Duodenal mucosa (tissue), 2 donors: ENCODE measurements around the gene SDK1.

Experiments
- H3K27ac ChIP-seq: one replicate; pipeline ENCODE4 v1.7.0; 2013; ENCODE audit warnings: low read depth, low read length
- H3K27me3 ChIP-seq, 2 donors: one replicate each; pipeline ENCODE4 v1.7.0; 2013; ENCODE audit warnings: low read length in 2 of 2, control low read depth in 1 of 2; ENCODE audit not compliant: insufficient read depth in 2 of 2, control insufficient read depth in 1 of 2
- H3K36me3 ChIP-seq, 2 donors: one replicate each; pipeline ENCODE4 v1.7.0; 2013; ENCODE audit warnings: low read length in 2 of 2, control low read depth in 1 of 2; ENCODE audit not compliant: insufficient read depth in 2 of 2, control insufficient read depth in 1 of 2
- H3K4me1 ChIP-seq, 2 donors: one replicate each; pipeline ENCODE4 v1.7.0; 2013; ENCODE audit warnings: low read length in 2 of 2, control low read depth in 1 of 2; ENCODE audit not compliant: insufficient read depth in 2 of 2, control insufficient read depth in 1 of 2
- H3K4me3 ChIP-seq, 2 donors: one replicate each; pipeline ENCODE4 v1.7.0; 2013; ENCODE audit warnings: low read length in 2 of 2, low read depth in 1 of 2
- H3K9ac ChIP-seq, 2 donors: one replicate each; pipeline ENCODE4 v1.7.0; 2013; ENCODE audit warnings: low read length in 2 of 2, low read depth in 1 of 2
- H3K9me3 ChIP-seq, 2 donors: one replicate each; pipeline ENCODE4 v1.7.0; 2013; ENCODE audit warnings: low read length in 2 of 2, control low read depth in 1 of 2; ENCODE audit not compliant: control insufficient read depth in 1 of 2

Gene SDK1

GRCh38 chr7:4244041-4244440, 943.0 kb downstream of the SDK1 start:
- no peak overlapping the region for H3K4me3 ChIP-seq
- no peaks in the 10 kb centered on the region for H3K4me1 ChIP-seq
- H3K27ac ChIP-seq: no peak overlapping the region
- peaks cover 5 to 10% of the 10 kb centered on the region in 2 donors for H3K9me3 ChIP-seq
- H3K36me3 ChIP-seq: no peaks in the 10 kb centered on the region
- no peak overlapping the region for H3K9ac ChIP-seq
- H3K27me3 ChIP-seq: no peaks in the 10 kb centered on the region

DNA sequence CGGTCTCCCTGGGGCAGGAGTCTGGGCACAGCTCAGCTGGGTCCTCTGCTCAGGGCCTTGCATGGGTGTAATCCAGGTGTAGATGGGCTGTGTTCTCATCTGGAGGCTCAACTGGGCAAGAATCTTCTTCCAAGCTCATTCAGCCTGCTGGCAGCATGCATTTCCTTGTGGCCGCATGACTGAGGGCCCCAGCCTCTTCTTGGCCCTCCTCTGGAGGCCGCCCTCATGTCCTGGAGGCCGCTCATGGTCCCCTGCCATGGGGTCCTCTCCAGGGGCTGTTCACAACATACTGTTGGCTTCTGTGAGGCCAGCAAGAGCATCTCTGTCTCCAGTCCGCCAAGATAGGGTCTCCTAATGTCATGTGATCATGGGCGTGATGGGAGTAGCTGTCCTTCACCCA, 943.6 kb downstream of the SDK1 start:
- H3K27ac ChIP-seq: no peak overlapping the region
- H3K36me3 ChIP-seq: no peaks in the 10 kb centered on the region
- no peak overlapping the region for H3K9ac ChIP-seq
- no peaks in the 10 kb centered on the region for H3K4me1 ChIP-seq
- H3K9me3 ChIP-seq: peaks cover 5 to 10% of the 10 kb centered on the region in 2 donors
- H3K4me3 ChIP-seq: no peak overlapping the region
- no peaks in the 10 kb centered on the region for H3K27me3 ChIP-seq

GRCh38 chr7:4245135-4245865, 944.2 kb downstream of the SDK1 start:
- no peak overlapping the region for H3K27ac ChIP-seq
- H3K4me3 ChIP-seq: no peak overlapping the region
- no peak overlapping the region for H3K9ac ChIP-seq
- peaks cover 5 to 10% of the 10 kb centered on the region in 2 donors for H3K9me3 ChIP-seq
- H3K4me1 ChIP-seq: no peaks in the 10 kb centered on the region
- H3K27me3 ChIP-seq: no peaks in the 10 kb centered on the region
- H3K36me3 ChIP-seq: no peaks in the 10 kb centered on the region

- H3K27ac ChIP-seq: no peak overlapping the region
- no peak overlapping the region for H3K9ac ChIP-seq
- peaks cover 5 to 10% of the 10 kb centered on the region in 2 donors for H3K9me3 ChIP-seq
- H3K27me3 ChIP-seq: no peaks in the 10 kb centered on the region
- H3K4me3 ChIP-seq: no peak overlapping the region
- no peaks in the 10 kb centered on the region for H3K36me3 ChIP-seq
- H3K4me1 ChIP-seq: no peaks in the 10 kb centered on the region
Observed at GRCh38 chr7:4245866-4246470, 944.9 kb downstream of the SDK1 start.

DNA sequence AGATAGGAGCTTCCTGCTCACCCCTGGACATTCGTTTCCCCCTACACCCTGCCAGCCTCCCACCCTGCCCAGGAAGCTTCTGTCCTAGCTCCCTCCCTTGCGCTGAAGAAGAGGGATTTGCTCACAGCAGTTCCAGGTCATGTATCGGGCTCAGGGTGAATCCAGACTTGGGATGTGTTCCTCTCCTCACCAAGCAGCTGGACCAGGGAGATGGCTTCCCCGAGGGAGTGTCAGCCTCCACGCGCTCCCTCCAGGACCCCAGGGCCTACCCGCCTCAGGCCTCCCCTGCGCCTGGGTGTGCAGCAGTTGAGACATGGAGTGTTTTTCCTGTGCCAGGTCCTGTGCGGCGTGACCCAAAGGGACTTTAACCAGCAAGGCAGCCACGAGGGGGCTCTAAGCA, 945.5 kb downstream of the SDK1 start:
- H3K9me3 ChIP-seq: peaks cover 5 to 10% of the 10 kb centered on the region in 2 donors
- H3K9ac ChIP-seq: no peak overlapping the region
- H3K4me1 ChIP-seq: no peaks in the 10 kb centered on the region
- H3K36me3 ChIP-seq: no peaks in the 10 kb centered on the region
- no peaks in the 10 kb centered on the region for H3K27me3 ChIP-seq
- H3K27ac ChIP-seq: no peak overlapping the region
- H3K4me3 ChIP-seq: no peak overlapping the region

- H3K36me3 ChIP-seq: no peaks in the 10 kb centered on the region
- no peak overlapping the region for H3K4me3 ChIP-seq
- H3K27me3 ChIP-seq: no peaks in the 10 kb centered on the region
- H3K9ac ChIP-seq: no peak overlapping the region
- no peaks in the 10 kb centered on the region for H3K4me1 ChIP-seq
- peaks cover 5 to 10% of the 10 kb centered on the region in 2 donors for H3K9me3 ChIP-seq
- no peak overlapping the region for H3K27ac ChIP-seq
Observed at GRCh38 chr7:4247106-4247876, 946.2 kb downstream of the SDK1 start.

- no peak overlapping the region for H3K27ac ChIP-seq
- peaks cover 5 to 10% of the 10 kb centered on the region in 2 donors for H3K9me3 ChIP-seq
- H3K36me3 ChIP-seq: no peaks in the 10 kb centered on the region
- H3K4me1 ChIP-seq: no peaks in the 10 kb centered on the region
- no peaks in the 10 kb centered on the region for H3K27me3 ChIP-seq
- H3K9ac ChIP-seq: no peak overlapping the region
- H3K4me3 ChIP-seq: no peak overlapping the region
Observed at GRCh38 chr7:4248295-4248694, 947.2 kb downstream of the SDK1 start.

GRCh38 chr7:4249241-4249640, 948.2 kb downstream of the SDK1 start:
- H3K4me3 ChIP-seq: no peak overlapping the region
- H3K27me3 ChIP-seq: no peaks in the 10 kb centered on the region
- no peak overlapping the region for H3K27ac ChIP-seq
- H3K4me1 ChIP-seq: no peaks in the 10 kb centered on the region
- no peak overlapping the region for H3K9ac ChIP-seq
- H3K9me3 ChIP-seq: peaks cover 5 to 10% of the 10 kb centered on the region in 2 donors
- H3K36me3 ChIP-seq: no peaks in the 10 kb centered on the region

GRCh38 chr7:4255336-4255735, 954.3 kb downstream of the SDK1 start:
- Histone ChIP-seq H3K9me3 (peaks cover 0 to 4% of the 10 kb centered on the region in 2 donors), H3K27me3 (no peaks in the 10 kb centered on the region)

GRCh38 chr7:4256286-4256685, 955.2 kb downstream of the SDK1 start:
- Histone ChIP-seq H3K27me3 (no peaks in the 10 kb centered on the region), H3K9me3 (peaks cover 0 to 4% of the 10 kb centered on the region in 2 donors), H3K4me1 (no peaks in the 10 kb centered on the region), H3K4me3 (no peak overlapping the region), H3K27ac (no peak overlapping the region), H3K36me3 (no peaks in the 10 kb centered on the region), H3K9ac (no peak overlapping the region)

More at GRCh38 chr7:4255336-4255735, 954.3 kb downstream of the SDK1 start:
- Histone ChIP-seq H3K36me3 (no peaks in the 10 kb centered on the region), H3K4me1 (no peaks in the 10 kb centered on the region), H3K4me3 (no peak overlapping the region), H3K27ac (no peak overlapping the region), H3K9ac (no peak overlapping the region)
